Aorta (tissue), 5 donors: ENCODE data around the gene IFT25. TPM values are rescaled to one million over a fixed set of nuclear protein-coding genes. Genes with fewer than 3 reads are reported as not detected.
A peak's percentile ranks its signal among the peaks of the same experiment; 100 is the strongest.

ENCODE experiments used
- ATAC-seq: fragments of 200-7000 bp; cut with Tn5 transposase; one replicate; pipeline ENCODE4 v1.9.1; 2022; ENCODE audit warnings: moderate library complexity; ENCODE audit not compliant: low FRiP score
- DNase-seq, 2 donors: peaks; one replicate each; pipeline ENCODE4 v3.0.0-alpha.2; 2020
- H3K27ac ChIP-seq, 2 donors: one replicate each; pipeline ENCODE4 v1.5.1; 2013; ENCODE audit warnings: low read length in 2 of 2, mild to moderate bottlenecking in 2 of 2, moderate library complexity in 2 of 2, control low read depth in 1 of 2, inconsistent platforms in 1 of 2, low read depth in 1 of 2
- H3K27me3 ChIP-seq, 2 donors: one replicate each; pipeline ENCODE4 v1.6.1; 2013; ENCODE audit warnings: control low read depth in 1 of 2, low read length in 1 of 2, mild to moderate bottlenecking in 1 of 2, moderate library complexity in 1 of 2; ENCODE audit not compliant: insufficient read depth in 2 of 2, control insufficient read depth in 1 of 2
- H3K36me3 ChIP-seq, 2 donors: one replicate each; pipeline ENCODE4 v1.6.1; 2013; ENCODE audit warnings: control low read depth in 1 of 2, low read length in 1 of 2, mild to moderate bottlenecking in 1 of 2; ENCODE audit not compliant: insufficient read depth in 2 of 2, control insufficient read depth in 1 of 2
- H3K4me1 ChIP-seq, 2 donors: one replicate each; pipeline ENCODE4 v1.6.1; 2013; ENCODE audit warnings: low read length in 2 of 2, control low read depth in 1 of 2, mild to moderate bottlenecking in 1 of 2, moderate library complexity in 1 of 2; ENCODE audit not compliant: insufficient read depth in 2 of 2, control insufficient read depth in 1 of 2
- H3K4me3 ChIP-seq, 2 donors: one replicate each; pipeline ENCODE4 v1.5.1; 2013; ENCODE audit warnings: low read length in 2 of 2, control low read depth in 1 of 2, mild to moderate bottlenecking in 1 of 2
- H3K9me3 ChIP-seq: one replicate; pipeline ENCODE4 v1.6.1; 2013; ENCODE audit warnings: mild to moderate bottlenecking, low read length; ENCODE audit not compliant: control insufficient read depth
- WGBS, 2 donors: extraction: QIAGEN DNeasy Blood & Tissue Kit; methylation state at CpG; one replicate each; pipeline ENCODE4 v1.1.7; 2013; 5-methylcytosine and 5-hydroxymethylcytosine counted together
- intact Hi-C, 2 donors: fragments of 100-400 bp; cut with DNase I; formaldehyde crosslinking; loops; one replicate each; pipeline versions ENCODE4 v1.14.2 to v1.15.0; 2022
- polyA plus RNA-seq, 2 donors: library from polyadenylated mRNA; stranded (reverse); fragments of 200-250 nt; gene quantifications; one replicate each; pipeline ENCODE4 v1.2.3, GENCODE V29; 2013
- total RNA-seq, 2 donors: library from RNA; stranded (reverse); fragmentation: NEBNext Ultra II Directional; extraction: Animal tissue kit (Norgen Biotek cat#: 25700); gene quantifications; one replicate each; pipeline ENCODE4 v1.2.1, GENCODE V29; 2021
- donor health status: healthy with polysubstance abuse.
- donor health status: Bipolar disorder and iron deficiency.
- donor health status: DM: no; HTN: no; CAD: no.
- donor health status: DM: no; HTN: no; CAD: no.
- donor health status: DM: yes; HTN: yes; CAD: no.

The IFT25 gene
- total and polyA plus RNA-seq, 4 donors, result 14.8 to 39.5 (median 27.1) TPM

DNA sequence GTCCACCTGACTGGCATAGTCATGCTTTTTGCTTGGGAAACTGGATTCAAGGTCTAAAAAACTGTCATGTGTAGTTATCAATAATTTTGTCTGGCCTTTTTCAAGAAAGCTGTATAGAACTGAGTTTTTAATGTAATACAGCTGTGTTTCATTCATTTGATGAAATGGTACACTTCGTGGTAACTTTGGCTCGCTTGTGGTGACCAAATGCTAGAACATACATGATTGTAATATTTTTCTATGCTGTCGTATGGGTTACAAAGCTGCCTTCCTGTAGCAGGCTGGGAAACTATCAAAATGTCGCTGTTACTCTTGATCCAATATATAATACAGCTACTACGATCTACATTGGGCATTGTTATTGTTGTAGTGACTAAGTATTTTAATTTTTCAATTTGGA lies 2.8 kb upstream of the IFT25 start:
- H3K27ac ChIP-seq, result no peak overlapping the region

GRCh38 chr1:53947172-53947907 lies 1.8 kb upstream of the IFT25 start:
- Histone ChIP-seq H3K36me3 (peaks cover 0 to 6% of the 10 kb centered on the region in 2 donors), H3K27ac (peak overlapping the region in 1 of 2 donors; percentile 28), H3K4me1 (no peaks in the 10 kb centered on the region), H3K4me3 (peak overlapping the region in 1 of 2 donors; percentile 92), H3K9me3 (no peaks in the 10 kb centered on the region), H3K27me3 (no peaks in the 10 kb centered on the region)
- ATAC-seq, result no peak
- 25 to 27% methylated on average over 6 of the region's 6 CpGs for WGBS, 2 donors
- DNase-seq, result no peak
- intact Hi-C loops, result loop anchor here (5.0 kb wide), 2 partner anchors 55 to 105 kb away; partner anchors contain the start of genes DIO1 (in 1 of the 2), TCEANC2 (in 1 of the 2) and TMEM59 (in 1 of the 2)

More for the DNA sequence above, 2.8 kb upstream of the IFT25 start:
- Histone ChIP-seq H3K4me1 (no peaks in the 10 kb centered on the region), H3K9me3 (no peaks in the 10 kb centered on the region), H3K27me3 (no peaks in the 10 kb centered on the region), H3K36me3 (peaks cover 0 to 6% of the 10 kb centered on the region in 2 donors), H3K4me3 (no peak overlapping the region)
- ATAC-seq (no peak), DNase-seq (no peak)
- intact Hi-C loops, result loop anchor here (2.0 to 5.0 kb wide), 4 partner anchors 56 to 104 kb away; partner anchors contain the start of genes DIO1 (in 1 of the 2), TCEANC2 (in 1 of the 2), TMEM59 (in 1 of the 2) and YIPF1 (in 1 of the 2)
- WGBS, 2 donors, result 69 to 74% methylated on average over 5 of the region's 5 CpGs

DNA sequence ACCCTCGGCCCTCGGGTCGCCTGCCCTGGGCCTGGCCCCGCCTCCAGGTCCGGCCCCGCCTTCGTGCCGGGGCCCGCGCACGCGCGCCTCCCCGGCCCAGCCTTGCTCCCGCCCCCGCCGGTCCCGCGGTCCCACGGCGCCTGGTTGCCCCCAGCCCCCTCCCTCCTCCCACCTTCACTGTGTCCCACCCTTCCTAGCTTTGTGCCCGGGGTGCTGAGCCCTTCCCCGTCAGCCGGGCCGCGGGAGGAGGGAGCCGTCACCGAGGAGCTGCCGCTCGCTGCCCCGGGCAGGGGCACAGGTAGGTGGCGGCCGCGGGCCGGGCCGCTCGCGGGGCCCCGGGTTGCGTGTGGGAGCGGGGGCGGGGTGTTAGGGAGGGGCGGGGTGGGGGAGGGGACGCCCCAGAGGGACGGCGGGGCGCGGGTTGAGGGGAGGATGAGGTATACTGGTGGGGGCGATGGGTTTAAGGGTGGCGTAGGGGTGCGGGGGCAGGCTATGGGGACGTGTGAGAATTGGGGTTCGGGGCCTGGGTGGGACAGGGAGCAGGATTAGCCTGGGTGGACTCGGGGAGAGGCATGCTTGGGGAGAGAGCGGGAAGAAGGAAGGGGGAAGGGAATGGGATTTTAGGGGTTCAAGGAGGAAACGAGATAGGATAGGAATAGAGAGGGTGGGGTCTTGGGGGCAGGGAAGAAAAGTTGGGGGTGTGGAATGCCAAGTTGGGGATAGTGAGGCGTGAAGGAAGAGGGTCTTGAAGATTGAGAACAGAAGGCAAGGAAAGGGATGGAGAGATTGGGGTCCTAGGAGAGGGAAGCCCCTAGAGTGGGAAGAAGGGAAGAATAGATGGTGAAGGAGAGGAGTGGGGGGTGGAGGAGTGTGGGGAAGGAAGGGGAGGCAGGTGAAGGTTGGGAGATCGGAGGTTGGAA lies 1.0 kb upstream of the IFT25 start, which contains the start of gene LRRC42:
Gene LRRC42, plus strand, starts transcription at position 99 of the 920 bp plus-strand sequence. CDS start 5,650 bp downstream, outside the sequence.
- no peaks in the 10 kb centered on the region for H3K36me3 ChIP-seq
- peak within 1 kb of the TSS in 1 of 2 donors; percentile 89 for H3K27ac ChIP-seq
- 2% methylated on average over 32 to 58 of the region's 58 CpGs for WGBS, 2 donors
- ATAC-seq, result peak; percentile 94
- no peaks in the 10 kb centered on the region for H3K27me3 ChIP-seq
- intact Hi-C loops, result loop anchor here (5.0 kb wide), 2 partner anchors 54 to 106 kb away; partner anchors contain the start of genes DIO1 (in 1 of the 2), TCEANC2 (in 1 of the 2) and TMEM59 (in 1 of the 2)
- H3K4me3 ChIP-seq, result peak within 1 kb of the TSS; percentile 80 to 92
- H3K4me1 ChIP-seq, result no peaks in the 10 kb centered on the region
- DNase-seq, result no peak
- H3K9me3 ChIP-seq, result no peaks in the 10 kb centered on the region

DNA sequence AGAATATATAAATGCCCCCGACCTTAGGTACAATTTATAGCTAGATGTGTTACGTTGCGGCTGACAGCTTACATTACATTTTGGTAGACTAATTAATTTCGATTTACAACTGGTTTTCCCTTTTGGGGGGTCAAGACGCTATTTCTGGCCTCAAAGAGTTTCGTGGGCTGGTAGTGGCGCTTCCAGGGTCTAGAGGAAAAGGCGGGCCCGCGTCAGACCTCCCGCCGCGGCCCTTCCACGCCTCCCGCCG lies 391 bp downstream of the IFT25 start:
- intact Hi-C loops, result loop anchor here (5.0 kb wide), 2 partner anchors 53 to 107 kb away; partner anchors contain the start of genes DIO1 (in 1 of the 2), TCEANC2 (in 1 of the 2) and TMEM59 (in 1 of the 2)
- H3K27ac ChIP-seq, result peak overlapping the region in 1 of 2 donors; percentile 89
- DNase-seq, result no peak
- no peaks in the 10 kb centered on the region for H3K9me3 ChIP-seq
- WGBS, 2 donors, result 0% methylated on average over 16 of the region's 16 CpGs
- no peaks in the 10 kb centered on the region for H3K27me3 ChIP-seq
- ATAC-seq, result no peak
- peak overlapping the region; percentile 56 to 62 for H3K4me3 ChIP-seq
- H3K4me1 ChIP-seq, result no peaks in the 10 kb centered on the region
- H3K36me3 ChIP-seq, result no peaks in the 10 kb centered on the region

- H3K4me3 ChIP-seq, result peak overlapping the region; percentile 56 to 62
- intact Hi-C loops, result loop anchor here (5.0 kb wide), 2 partner anchors 52 to 108 kb away; partner anchors contain the start of genes DIO1 (in 1 of the 2), TCEANC2 (in 1 of the 2) and TMEM59 (in 1 of the 2)
- no peaks in the 10 kb centered on the region for H3K36me3 ChIP-seq
- H3K27me3 ChIP-seq, result no peaks in the 10 kb centered on the region
- no peaks in the 10 kb centered on the region for H3K4me1 ChIP-seq
- 53 to 56% methylated on average over 20 of the region's 20 CpGs for WGBS, 2 donors
- ATAC-seq (no peak), DNase-seq (peak in 1 of 2 donors; percentile 45)
- H3K27ac ChIP-seq, result peak overlapping the region in 1 of 2 donors; percentile 28
- no peaks in the 10 kb centered on the region for H3K9me3 ChIP-seq
Observed at GRCh38 chr1:53944469-53945182, 873 bp downstream of the IFT25 start.

DNA sequence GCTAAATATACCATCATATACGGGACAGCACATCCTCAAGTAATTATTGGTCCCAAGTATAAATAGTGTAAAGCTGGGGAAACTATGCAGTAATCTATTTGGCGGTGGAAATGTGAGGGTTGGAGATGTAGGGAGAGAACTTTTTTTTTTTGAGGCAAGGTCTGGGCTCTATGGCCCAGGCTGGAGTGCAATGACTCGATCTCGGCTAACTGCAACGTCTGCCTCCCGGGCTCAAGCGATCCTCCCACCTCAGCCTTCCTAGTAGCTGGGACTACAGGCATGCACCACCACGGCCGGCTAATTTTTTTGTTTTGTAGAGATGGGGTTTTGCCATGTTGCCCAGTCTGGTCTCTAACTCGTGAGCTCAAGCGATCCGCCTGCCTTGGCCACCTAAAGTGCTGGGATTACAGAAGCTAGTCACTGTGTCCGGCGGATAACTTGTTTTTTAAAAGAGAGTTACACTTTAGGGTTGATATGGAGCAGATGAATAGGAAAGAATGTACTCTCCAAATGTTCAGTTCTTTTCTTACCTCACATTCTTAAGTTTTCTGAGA lies 1.9 kb downstream of the IFT25 start:
- DNase-seq, result peak in 1 of 2 donors; percentile 39
- Histone ChIP-seq H3K4me3 (no peak overlapping the region), H3K27me3 (no peaks in the 10 kb centered on the region), H3K36me3 (no peaks in the 10 kb centered on the region), H3K9me3 (no peaks in the 10 kb centered on the region), H3K27ac (no peak overlapping the region), H3K4me1 (no peaks in the 10 kb centered on the region)
- 94 to 95% methylated on average over 14 of the region's 14 CpGs for WGBS, 2 donors
- ATAC-seq, result no peak
- intact Hi-C loops, result no loop called here

- Histone ChIP-seq H3K27ac (no peak overlapping the region), H3K4me3 (no peak overlapping the region), H3K9me3 (no peaks in the 10 kb centered on the region), H3K4me1 (no peaks in the 10 kb centered on the region), H3K36me3 (no peaks in the 10 kb centered on the region), H3K27me3 (no peaks in the 10 kb centered on the region)
- DNase-seq, result no peak
- no peak for ATAC-seq
- intact Hi-C loops, result no loop called here
- 97 to 98% methylated on average over 6 of the region's 6 CpGs for WGBS, 2 donors
Observed at GRCh38 chr1:53943090-53943489, 2.4 kb downstream of the IFT25 start.
